ENCODE data around the gene LCTL.
A peak's percentile ranks its signal among the peaks of the same experiment; 100 is the strongest.
"Not testable (repeated sequence)": the region's sequence is repeated elsewhere in the genome, so short reads cannot be mapped to it uniquely, and the experiment has no call there.

LCTL gene

DNA sequence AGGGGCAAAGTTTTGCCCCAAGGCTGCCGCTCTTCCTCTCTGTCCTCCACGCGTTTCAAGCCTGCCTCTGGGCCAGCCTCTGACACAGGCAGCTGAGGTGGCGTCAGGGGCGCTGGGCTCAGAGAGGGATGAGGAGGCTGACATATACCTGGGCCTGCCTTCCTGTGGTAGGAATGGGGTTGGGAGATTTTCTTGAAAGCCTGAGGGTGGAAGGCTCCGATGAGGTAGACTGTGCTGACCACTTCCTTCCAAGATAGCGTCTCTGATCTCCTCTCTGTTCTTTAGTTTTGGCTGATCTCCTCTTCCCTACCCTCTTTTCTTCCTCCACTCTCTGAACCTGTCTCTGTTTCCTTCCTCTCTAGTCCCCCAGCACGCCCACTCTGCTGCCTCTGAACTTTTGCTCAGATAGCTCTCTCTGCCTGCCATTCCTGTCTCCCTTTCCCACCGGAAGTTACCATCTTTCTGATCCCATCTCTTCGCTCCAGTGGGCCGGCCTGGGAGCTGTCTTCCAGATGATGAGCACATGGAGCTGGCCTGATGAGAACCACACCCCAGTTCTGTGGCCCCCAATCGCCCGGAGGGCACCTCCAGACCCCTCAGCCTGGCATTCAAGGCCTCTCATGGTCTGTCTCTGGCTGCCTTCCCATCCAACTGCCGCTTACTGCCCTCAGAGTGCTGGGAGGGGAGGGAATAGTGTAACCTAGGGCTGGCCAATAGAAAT lies 32.5 kb upstream of the LCTL start:
- no peaks in the 10 kb centered on the region for H3K9me3 Mint-ChIP-seq
- ATAC-seq (replicated peaks; ENCODE audit: extremely low read depth, poor library complexity, severe bottlenecking) (no peak), DNase-seq (ENCODE audit: low spot score in 2 of 2) (no peak)
- H3K27me3 Mint-ChIP-seq: peaks cover 28% of the 10 kb centered on the region
- no peaks in the 10 kb centered on the region for H3K36me3 Mint-ChIP-seq (ENCODE audit: insufficient read depth)
- H3K4me1 Mint-ChIP-seq: no peaks in the 10 kb centered on the region
- no peak overlapping the region for H3K27ac Mint-ChIP-seq (ENCODE audit: low read depth)
- H3K4me3 Mint-ChIP-seq: no peak overlapping the region

DNA sequence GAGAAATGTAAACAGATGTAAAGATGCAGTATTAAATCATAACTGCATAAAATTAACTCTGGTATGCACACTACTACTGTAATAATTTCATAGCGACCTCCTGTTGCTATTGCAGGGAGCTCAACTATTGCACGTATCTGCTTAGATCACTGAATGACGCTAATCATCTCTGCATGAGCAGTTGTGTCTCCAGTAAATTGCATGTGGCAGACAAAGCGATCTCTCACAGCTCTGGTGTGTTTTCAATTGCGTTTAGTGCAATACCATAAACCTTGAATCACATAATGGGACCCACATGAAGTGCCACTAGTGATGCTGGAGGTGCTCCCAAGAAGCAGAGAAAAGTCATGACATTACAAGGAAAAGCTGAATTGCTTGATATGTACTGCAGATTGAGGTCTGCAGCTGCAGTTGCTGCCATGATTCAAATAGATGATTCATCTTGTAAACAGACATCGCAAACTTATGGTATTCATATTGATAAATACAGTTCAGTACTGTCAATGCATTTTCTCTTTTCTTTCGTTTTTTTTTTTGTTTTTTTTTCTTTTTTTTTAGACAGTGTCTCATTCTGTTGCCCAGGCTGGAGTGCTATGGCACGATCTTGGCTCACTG lies 30.2 kb upstream of the LCTL start:
- no peak overlapping the region for H3K27ac Mint-ChIP-seq (ENCODE audit: low read depth)
- DNase-seq (ENCODE audit: low spot score in 2 of 2) (no peak), ATAC-seq (replicated peaks; ENCODE audit: extremely low read depth, poor library complexity, severe bottlenecking) (no peak)
- no peaks in the 10 kb centered on the region for H3K36me3 Mint-ChIP-seq (ENCODE audit: insufficient read depth)
- no peaks in the 10 kb centered on the region for H3K4me1 Mint-ChIP-seq
- peaks cover 19% of the 10 kb centered on the region for H3K27me3 Mint-ChIP-seq
- no peak overlapping the region for H3K4me3 Mint-ChIP-seq
- no peaks in the 10 kb centered on the region for H3K9me3 Mint-ChIP-seq

DNA sequence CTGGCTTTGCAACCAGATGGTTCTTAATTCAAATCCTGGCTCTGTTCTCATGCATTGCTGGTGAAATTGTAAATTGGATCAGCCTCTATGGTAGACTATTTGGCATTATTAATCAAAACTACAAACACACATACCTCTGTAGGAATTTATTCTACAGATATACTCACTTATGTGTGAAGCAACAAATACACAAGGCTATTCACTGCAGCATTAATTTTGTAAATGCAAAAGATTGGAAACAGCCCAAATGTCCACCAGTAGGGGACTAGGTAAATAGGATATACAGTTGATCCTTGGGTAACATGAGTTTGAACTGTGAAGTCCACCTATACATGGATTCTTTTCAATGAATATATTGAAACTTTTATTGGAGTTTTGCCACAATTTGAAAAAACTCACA lies 29.5 kb upstream of the LCTL start:
- H3K4me1 Mint-ChIP-seq: no peaks in the 10 kb centered on the region
- peaks cover 25% of the 10 kb centered on the region for H3K27me3 Mint-ChIP-seq
- ATAC-seq (replicated peaks; ENCODE audit: extremely low read depth, poor library complexity, severe bottlenecking): no peak
- no peak overlapping the region for H3K4me3 Mint-ChIP-seq
- H3K36me3 Mint-ChIP-seq (ENCODE audit: insufficient read depth): no peaks in the 10 kb centered on the region
- no peaks in the 10 kb centered on the region for H3K9me3 Mint-ChIP-seq
- DNase-seq (ENCODE audit: low spot score in 2 of 2): no peak
- H3K27ac Mint-ChIP-seq (ENCODE audit: low read depth): no peak overlapping the region

DNA sequence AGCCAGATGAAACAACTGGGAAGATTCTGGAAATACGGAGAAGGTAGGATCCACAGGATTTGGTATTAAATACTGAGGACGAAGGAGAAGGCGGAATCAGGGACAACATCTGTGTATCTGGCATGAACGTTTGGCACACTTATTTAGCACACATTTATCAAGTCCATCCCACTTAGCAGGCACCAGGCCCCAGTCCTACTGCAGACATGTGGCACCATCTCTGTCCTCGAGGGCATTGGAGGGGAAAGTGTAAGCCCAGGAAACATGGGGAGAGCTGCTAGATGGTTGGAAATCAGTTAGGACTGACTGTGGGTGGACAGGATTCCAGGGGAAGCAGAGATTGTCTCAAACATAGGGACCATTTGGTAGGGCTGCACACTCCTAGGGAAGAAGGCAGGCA lies 29.0 kb upstream of the LCTL start:
- Mint-ChIP-seq H3K9me3 (no peaks in the 10 kb centered on the region), H3K4me1 (no peaks in the 10 kb centered on the region), H3K27me3 (peaks cover 26% of the 10 kb centered on the region), H3K4me3 (no peak overlapping the region), H3K27ac (ENCODE audit: low read depth) (no peak overlapping the region), H3K36me3 (ENCODE audit: insufficient read depth) (no peaks in the 10 kb centered on the region)
- ATAC-seq (replicated peaks; ENCODE audit: extremely low read depth, poor library complexity, severe bottlenecking) (no peak), DNase-seq (ENCODE audit: low spot score in 2 of 2) (no peak)

DNA sequence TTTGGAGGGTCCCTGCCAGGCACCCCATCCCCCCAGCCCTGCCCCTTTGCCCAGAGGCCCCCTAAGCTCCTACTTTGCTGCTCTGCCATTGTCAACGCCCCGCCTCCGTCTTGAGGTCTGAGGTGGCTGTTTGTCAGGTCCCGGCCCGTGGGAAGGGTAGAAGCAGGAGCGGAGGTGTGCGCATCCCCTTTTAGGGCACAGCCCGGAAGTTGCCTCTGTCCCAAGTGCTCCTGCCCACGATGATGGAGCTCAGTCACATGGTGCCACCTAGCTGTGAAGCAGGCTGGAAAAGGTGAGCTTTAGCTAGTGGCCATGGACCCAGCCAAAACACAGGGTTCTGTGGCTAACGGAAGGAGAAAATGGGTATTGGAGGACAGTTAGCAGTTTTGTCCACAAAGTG lies 28.5 kb upstream of the LCTL start:
- H3K27me3 Mint-ChIP-seq: peaks cover 26% of the 10 kb centered on the region
- H3K27ac Mint-ChIP-seq (ENCODE audit: low read depth): no peak overlapping the region
- H3K4me3 Mint-ChIP-seq: no peak overlapping the region
- DNase-seq (ENCODE audit: low spot score in 2 of 2) (no peak), ATAC-seq (replicated peaks; ENCODE audit: extremely low read depth, poor library complexity, severe bottlenecking) (no peak)
- no peaks in the 10 kb centered on the region for H3K9me3 Mint-ChIP-seq
- no peaks in the 10 kb centered on the region for H3K4me1 Mint-ChIP-seq
- no peaks in the 10 kb centered on the region for H3K36me3 Mint-ChIP-seq (ENCODE audit: insufficient read depth)

DNA sequence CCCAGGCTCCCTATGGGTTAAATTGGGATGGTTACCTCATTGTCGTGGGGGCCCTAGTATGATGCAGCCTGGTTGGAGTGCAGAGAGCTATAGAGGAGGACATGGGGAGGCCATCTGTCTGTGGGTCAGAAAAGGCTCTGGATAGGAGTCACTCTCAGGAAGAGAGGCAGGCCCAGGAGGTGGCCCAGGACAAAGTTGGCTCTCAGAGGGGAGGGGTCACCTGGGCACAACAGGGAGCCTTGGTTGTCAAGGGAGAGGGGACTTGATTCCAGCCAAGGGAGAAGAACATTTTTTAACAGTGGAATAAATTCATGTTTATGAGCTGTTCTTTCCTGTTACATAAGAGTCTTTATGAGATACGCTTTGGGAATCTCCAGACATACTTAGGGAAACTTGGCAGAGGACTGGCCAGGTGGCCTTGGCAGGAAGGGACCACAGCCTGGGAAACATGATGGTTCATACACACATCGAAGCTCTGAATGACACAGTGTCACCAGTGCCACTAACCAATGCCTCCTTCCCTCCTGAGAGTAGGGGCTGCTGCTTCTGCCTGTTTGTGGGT lies 27.5 kb upstream of the LCTL start:
- ATAC-seq (replicated peaks; ENCODE audit: extremely low read depth, poor library complexity, severe bottlenecking) (no peak), DNase-seq (ENCODE audit: low spot score in 2 of 2) (no peak)
- H3K4me1 Mint-ChIP-seq: no peaks in the 10 kb centered on the region
- peaks cover 26% of the 10 kb centered on the region for H3K27me3 Mint-ChIP-seq
- H3K9me3 Mint-ChIP-seq: no peaks in the 10 kb centered on the region
- H3K27ac Mint-ChIP-seq (ENCODE audit: low read depth): no peak overlapping the region
- H3K36me3 Mint-ChIP-seq (ENCODE audit: insufficient read depth): no peaks in the 10 kb centered on the region
- no peak overlapping the region for H3K4me3 Mint-ChIP-seq

DNA sequence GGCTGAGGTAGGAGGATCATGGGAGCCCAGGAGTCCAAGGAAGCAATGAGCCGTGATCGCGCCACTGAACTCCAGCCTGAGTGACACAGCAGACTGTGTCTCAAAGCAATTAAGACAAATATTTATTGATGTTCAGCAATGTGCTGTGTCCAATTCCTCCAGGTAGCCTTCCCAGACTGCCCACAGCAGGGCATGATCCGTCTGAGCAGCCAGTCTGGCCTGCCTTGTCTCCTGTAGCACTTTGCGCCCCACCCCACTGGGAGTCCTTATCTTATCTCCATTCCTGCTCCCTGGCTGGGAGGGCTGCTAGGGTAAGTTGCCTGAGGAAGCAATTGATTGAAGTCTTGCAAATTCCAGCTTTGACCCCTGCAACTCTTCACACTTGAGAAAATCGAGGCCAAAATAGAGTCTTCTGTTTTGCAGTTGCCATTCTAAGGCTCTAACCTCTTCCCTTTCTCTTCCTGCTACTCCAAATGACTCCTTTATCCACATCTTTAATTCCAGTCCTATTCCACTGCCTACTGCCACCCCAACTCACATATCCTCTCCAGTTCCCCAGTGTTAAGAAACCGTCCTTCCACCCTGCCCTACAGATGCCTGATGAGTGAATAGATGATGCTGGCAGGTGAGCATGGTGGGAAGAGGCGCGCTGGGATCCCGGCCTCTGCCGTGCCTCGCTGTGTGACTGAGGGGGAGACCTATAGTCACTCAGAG lies 26.9 kb upstream of the LCTL start:
- Mint-ChIP-seq H3K27ac (ENCODE audit: low read depth) (no peak overlapping the region), H3K4me1 (no peaks in the 10 kb centered on the region), H3K9me3 (no peaks in the 10 kb centered on the region), H3K27me3 (peaks cover 28% of the 10 kb centered on the region), H3K4me3 (no peak overlapping the region), H3K36me3 (ENCODE audit: insufficient read depth) (no peaks in the 10 kb centered on the region)
- no peak for ATAC-seq (replicated peaks; ENCODE audit: extremely low read depth, poor library complexity, severe bottlenecking)
- no peak for DNase-seq (ENCODE audit: low spot score in 2 of 2)

DNA sequence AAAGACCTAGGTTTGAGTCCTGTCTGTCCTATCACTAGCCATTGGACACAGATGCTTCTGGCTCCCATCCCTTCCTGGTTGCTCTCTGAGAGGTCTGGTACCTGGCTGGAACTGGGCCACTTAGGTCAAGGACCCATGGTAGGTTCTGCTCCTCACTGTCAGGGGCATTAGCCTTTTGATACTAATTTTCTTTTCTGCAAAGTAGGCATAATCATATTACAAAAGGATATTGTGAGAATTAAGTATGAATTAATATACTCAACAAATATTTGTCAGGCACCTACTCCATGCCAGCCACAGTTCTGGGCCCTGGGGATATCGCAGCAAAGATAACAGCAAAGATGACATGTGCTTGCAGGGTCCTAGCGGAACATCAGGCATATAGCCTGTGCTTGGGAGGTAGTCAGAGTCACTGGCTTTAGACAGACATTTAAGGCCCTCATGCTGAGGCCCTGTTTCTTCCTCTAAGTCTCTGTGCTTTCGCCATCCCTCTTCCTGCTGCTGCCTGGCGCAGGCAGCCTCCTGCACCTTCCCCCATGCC lies 25.6 kb upstream of the LCTL start:
- ATAC-seq (replicated peaks; ENCODE audit: extremely low read depth, poor library complexity, severe bottlenecking): no peak
- Mint-ChIP-seq H3K9me3 (no peaks in the 10 kb centered on the region), H3K4me1 (no peaks in the 10 kb centered on the region), H3K27ac (ENCODE audit: low read depth) (no peak overlapping the region), H3K4me3 (no peak overlapping the region), H3K27me3 (peaks cover 36% of the 10 kb centered on the region), H3K36me3 (ENCODE audit: insufficient read depth) (no peaks in the 10 kb centered on the region)
- DNase-seq (ENCODE audit: low spot score in 2 of 2): no peak

DNA sequence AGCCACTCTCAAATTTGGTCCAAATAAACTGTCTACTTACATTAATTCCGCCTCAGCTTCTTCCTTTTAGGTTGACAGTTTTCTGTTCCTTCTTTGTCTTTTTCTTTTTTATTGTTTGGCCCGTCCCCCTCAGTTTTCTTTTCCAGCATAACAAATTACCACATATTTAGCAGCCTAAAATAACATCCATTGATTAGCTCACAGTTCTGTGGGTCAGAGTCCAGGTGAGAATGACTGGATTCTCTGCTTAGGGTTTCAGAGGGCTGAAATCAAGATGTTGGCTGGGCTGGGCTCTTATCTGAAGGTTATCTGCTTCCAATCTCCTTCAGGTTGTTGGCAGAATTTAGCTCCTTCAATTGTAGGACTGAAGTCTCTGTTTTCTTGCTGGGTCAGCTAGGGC lies 24.6 kb upstream of the LCTL start:
- H3K27ac Mint-ChIP-seq (ENCODE audit: low read depth): no peak overlapping the region
- peaks cover 36% of the 10 kb centered on the region for H3K27me3 Mint-ChIP-seq
- no peaks in the 10 kb centered on the region for H3K4me1 Mint-ChIP-seq
- no peak for DNase-seq (ENCODE audit: low spot score in 2 of 2)
- no peaks in the 10 kb centered on the region for H3K36me3 Mint-ChIP-seq (ENCODE audit: insufficient read depth)
- H3K4me3 Mint-ChIP-seq: no peak overlapping the region
- H3K9me3 Mint-ChIP-seq: no peaks in the 10 kb centered on the region
- ATAC-seq (replicated peaks; ENCODE audit: extremely low read depth, poor library complexity, severe bottlenecking): no peak

DNA sequence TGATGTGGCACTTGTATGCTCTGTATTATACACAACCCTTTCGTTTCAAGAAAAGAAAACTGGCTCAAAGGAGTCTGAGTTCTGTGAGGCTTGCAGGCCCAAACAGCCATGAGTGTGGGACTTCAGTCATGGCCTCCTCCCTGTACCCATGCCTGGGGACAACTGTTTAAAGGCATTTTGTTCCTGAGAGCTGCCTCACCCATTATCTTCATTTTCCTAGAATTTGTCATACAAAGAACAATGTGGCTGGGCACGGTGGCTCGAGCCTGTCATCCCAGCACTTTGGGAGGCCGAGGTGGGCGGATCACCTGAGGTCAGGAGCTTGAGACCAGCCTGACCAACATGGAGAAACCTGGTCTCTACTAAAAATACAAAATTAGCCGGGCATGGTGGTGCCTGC lies 23.6 kb upstream of the LCTL start:
- peaks cover 36% of the 10 kb centered on the region for H3K27me3 Mint-ChIP-seq
- not testable (repeated sequence) for ATAC-seq (replicated peaks; ENCODE audit: extremely low read depth, poor library complexity, severe bottlenecking); H3K4me3 Mint-ChIP-seq; H3K4me1 Mint-ChIP-seq; DNase-seq (ENCODE audit: low spot score in 2 of 2); H3K9me3 Mint-ChIP-seq; H3K36me3 Mint-ChIP-seq (ENCODE audit: insufficient read depth); H3K27ac Mint-ChIP-seq (ENCODE audit: low read depth)

DNA sequence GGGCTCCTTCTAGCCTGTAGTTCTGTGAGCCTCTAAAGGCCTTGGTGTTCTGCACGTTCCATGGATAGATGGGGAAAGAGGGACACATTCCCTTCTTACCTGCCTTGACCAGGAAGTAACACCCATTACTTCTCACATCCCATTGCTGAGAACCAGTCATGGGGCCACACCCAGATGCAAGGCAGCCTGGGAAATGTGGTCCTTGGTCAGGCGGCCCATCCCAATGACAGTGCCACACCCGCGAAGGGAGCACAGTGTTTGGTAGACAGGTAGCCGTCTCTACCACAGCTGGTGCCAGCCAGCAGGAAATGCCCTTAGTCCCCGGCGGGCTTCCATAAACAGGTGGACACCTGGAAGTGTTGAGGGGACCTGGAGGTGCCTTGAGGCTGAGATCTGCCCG lies 23.2 kb upstream of the LCTL start:
- no peaks in the 10 kb centered on the region for H3K36me3 Mint-ChIP-seq (ENCODE audit: insufficient read depth)
- ATAC-seq (replicated peaks; ENCODE audit: extremely low read depth, poor library complexity, severe bottlenecking) (no peak), DNase-seq (ENCODE audit: low spot score in 2 of 2) (no peak)
- no peaks in the 10 kb centered on the region for H3K9me3 Mint-ChIP-seq
- peaks cover 36% of the 10 kb centered on the region for H3K27me3 Mint-ChIP-seq
- no peaks in the 10 kb centered on the region for H3K4me1 Mint-ChIP-seq
- H3K27ac Mint-ChIP-seq (ENCODE audit: low read depth): no peak overlapping the region
- H3K4me3 Mint-ChIP-seq: no peak overlapping the region

DNA sequence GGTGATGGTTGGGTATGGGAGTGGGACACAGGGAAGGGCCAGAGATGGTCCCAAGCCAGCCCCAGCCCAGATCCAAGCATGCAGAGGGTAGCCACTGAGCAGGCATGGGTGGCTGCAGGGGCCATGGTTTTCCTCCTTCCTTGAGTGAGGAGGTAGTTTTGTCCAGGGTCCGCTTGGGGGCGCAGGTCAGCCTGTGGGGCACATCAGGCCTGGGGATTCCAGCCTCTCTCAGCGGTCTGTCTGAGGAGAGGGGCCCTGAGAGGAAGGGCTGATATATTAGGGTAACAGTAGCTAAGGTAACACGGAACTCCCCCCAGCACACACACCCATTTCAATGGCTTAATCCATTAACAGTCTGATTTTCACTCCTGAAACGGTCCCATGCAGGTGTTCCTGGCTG lies 22.7 kb upstream of the LCTL start:
- H3K9me3 Mint-ChIP-seq: no peaks in the 10 kb centered on the region
- peaks cover 36% of the 10 kb centered on the region for H3K27me3 Mint-ChIP-seq
- H3K36me3 Mint-ChIP-seq (ENCODE audit: insufficient read depth): no peaks in the 10 kb centered on the region
- no peak overlapping the region for H3K4me3 Mint-ChIP-seq
- ATAC-seq (replicated peaks; ENCODE audit: extremely low read depth, poor library complexity, severe bottlenecking): no peak
- H3K27ac Mint-ChIP-seq (ENCODE audit: low read depth): peak overlapping the region; percentile 23
- no peak for DNase-seq (ENCODE audit: low spot score in 2 of 2)
- no peaks in the 10 kb centered on the region for H3K4me1 Mint-ChIP-seq

All from central memory CD8-positive, alpha-beta T cell (primary cell).